ENCODE data around the gene BLID. TPM values are rescaled to one million over a fixed set of nuclear protein-coding genes. Genes with fewer than 3 reads are reported as not detected.

Gene BLID
- total and polyA plus RNA-seq, 10 of the 15 experiments (the other 5 are each of a cell fraction or from before 2014, with no cell fraction given): not detected

DNA sequence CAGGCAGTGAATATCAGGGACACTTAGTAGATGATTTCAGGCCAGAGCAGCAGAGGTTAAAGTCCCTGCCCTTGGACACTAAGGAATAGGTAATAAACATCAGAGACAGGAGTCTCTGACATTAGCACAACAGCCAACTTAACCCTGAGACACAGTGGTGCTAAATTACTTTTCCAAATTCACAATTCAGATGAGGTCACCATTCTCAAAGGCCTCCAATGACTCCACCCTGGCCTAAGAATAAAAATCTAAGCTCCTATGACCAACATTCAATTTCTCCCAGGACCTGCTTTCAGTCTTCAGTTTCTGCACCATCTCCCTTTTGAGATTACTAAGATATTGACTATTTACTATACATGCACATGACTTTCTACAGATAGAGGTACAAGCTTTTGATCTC lies 42.0 kb downstream of the BLID start:
- Histone ChIP-seq H3K9me3 (replicated peaks; ENCODE audit: control insufficient read depth, insufficient read depth, low read length) (no peaks in the 10 kb centered on the region), H3K27me3 (replicated peaks in 1 of 2; ENCODE audit: control insufficient read depth in 2 of 2, insufficient read depth in 2 of 2, low read length in 1 of 2) (no peaks in the 10 kb centered on the region; a peak in 1 of 4 replicates), H3K4me1 (ENCODE audit: control insufficient read depth, insufficient read depth, low read length) (no peaks in the 10 kb centered on the region), H2AFZ (ENCODE audit: control insufficient read depth, low read depth, low read length) (no peak overlapping the region), H3K79me2 (ENCODE audit: control insufficient read depth, insufficient read depth, low read length) (no peaks in the 10 kb centered on the region), H3K4me2 (ENCODE audit: control insufficient read depth, insufficient read depth) (no peak overlapping the region), H3K4me3 (no peak overlapping the region), H3K9ac (ENCODE audit: control insufficient read depth, insufficient read depth, low read length) (no peak overlapping the region), H3K27ac (ENCODE audit: control insufficient read depth, insufficient read depth) (no peak overlapping the region), H4K20me1 (ENCODE audit: control insufficient read depth, insufficient read depth) (no peaks in the 10 kb centered on the region), H3K36me3 (ENCODE audit: control insufficient read depth in 2 of 2, insufficient read depth in 2 of 2, low read length in 1 of 2) (no peaks in the 10 kb centered on the region)
- ChIA-PET POLR2A (no interaction called here), SMC1A (ENCODE audit: uncharacterized antibody, unreplicated experiment) (no interaction called here), CTCF (no interaction called here), RAD21 (ENCODE audit: unreplicated experiment) (no interaction called here)
- no peak for ATAC-seq
- DNase-seq (ENCODE audit: low read depth, low spot score): no peak
- BruUV-seq (replicated peaks): no TSS peak
- FAIRE-seq: no peak
- intact Hi-C loops (cut with micrococcal nuclease; ENCODE audit: unreplicated experiment) (no loop called here), in situ Hi-C loops (cut with MboI) (no loop called here)
- no peak for TF ChIP-seq HDAC2 (IDR thresholded peaks at IDR 0.05)
- TF ChIP-seq SMC3 (IDR thresholded peaks at IDR 0.05; ENCODE audit: borderline replicate concordance, low read length): no peak
- no peak for TF ChIP-seq CBFB (IDR thresholded peaks at IDR 0.05; ENCODE audit: low read depth)
- TF ChIP-seq TCF12 (IDR thresholded peaks at IDR 0.05; ENCODE audit: low read depth, low read length): no peak
- TF ChIP-seq RUNX3 (IDR thresholded peaks at IDR 0.05; ENCODE audit: low read length): no peak
- no peak for TF ChIP-seq TCF3 (IDR thresholded peaks at IDR 0.05; ENCODE audit: borderline replicate concordance, insufficient read depth, low read depth, low read length)
- TF ChIP-seq CBX5 (IDR thresholded peaks at IDR 0.05; ENCODE audit: low read depth): no peak

DNA sequence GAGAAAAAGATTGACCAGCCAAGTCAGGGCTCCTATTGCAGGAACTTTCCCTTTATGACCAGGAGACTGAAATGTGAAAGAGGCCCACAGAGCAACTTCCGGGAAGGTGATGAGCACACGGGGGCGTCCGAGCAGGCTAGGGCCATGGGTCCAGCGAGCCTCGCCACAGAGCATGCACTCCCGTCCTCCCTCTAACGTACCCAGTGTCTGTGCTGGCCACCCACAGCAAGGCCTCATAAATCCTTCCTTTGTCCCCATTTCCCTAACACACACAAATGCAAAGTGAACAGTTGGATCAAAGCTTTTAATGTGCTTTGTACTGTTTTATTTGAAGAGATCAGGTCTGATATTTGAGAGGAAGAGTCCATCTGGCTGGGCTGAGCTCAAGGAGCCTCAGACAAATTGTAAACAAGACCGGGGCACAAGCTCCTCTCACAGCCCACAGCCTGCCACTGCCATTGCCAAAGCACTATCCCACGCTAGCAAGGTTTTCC lies 44.3 kb downstream of the BLID start:
- BruUV-seq (replicated peaks): no TSS peak

More for the DNA sequence above, 44.3 kb downstream of the BLID start:
- Histone ChIP-seq H4K20me1 (ENCODE audit: control insufficient read depth, insufficient read depth) (no peaks in the 10 kb centered on the region), H3K9me3 (replicated peaks; ENCODE audit: control insufficient read depth, insufficient read depth, low read length) (no peaks in the 10 kb centered on the region), H3K79me2 (ENCODE audit: control insufficient read depth, insufficient read depth, low read length) (no peaks in the 10 kb centered on the region), H3K4me3 (no peak overlapping the region), H3K9ac (ENCODE audit: control insufficient read depth, insufficient read depth, low read length) (no peak overlapping the region), H3K4me1 (ENCODE audit: control insufficient read depth, insufficient read depth, low read length) (no peaks in the 10 kb centered on the region), H3K27me3 (replicated peaks in 1 of 2; ENCODE audit: control insufficient read depth in 2 of 2, insufficient read depth in 2 of 2, low read length in 1 of 2) (no peaks in the 10 kb centered on the region; a peak in 1 of 4 replicates), H3K27ac (ENCODE audit: control insufficient read depth, insufficient read depth) (no peak overlapping the region), H3K36me3 (ENCODE audit: control insufficient read depth in 2 of 2, insufficient read depth in 2 of 2, low read length in 1 of 2) (no peaks in the 10 kb centered on the region), H3K4me2 (ENCODE audit: control insufficient read depth, insufficient read depth) (no peak overlapping the region), H2AFZ (ENCODE audit: control insufficient read depth, low read depth, low read length) (no peak overlapping the region)
- intact Hi-C loops (cut with micrococcal nuclease; ENCODE audit: unreplicated experiment) (no loop called here), in situ Hi-C loops (cut with MboI) (no loop called here)
- TF ChIP-seq, protein P1, sequence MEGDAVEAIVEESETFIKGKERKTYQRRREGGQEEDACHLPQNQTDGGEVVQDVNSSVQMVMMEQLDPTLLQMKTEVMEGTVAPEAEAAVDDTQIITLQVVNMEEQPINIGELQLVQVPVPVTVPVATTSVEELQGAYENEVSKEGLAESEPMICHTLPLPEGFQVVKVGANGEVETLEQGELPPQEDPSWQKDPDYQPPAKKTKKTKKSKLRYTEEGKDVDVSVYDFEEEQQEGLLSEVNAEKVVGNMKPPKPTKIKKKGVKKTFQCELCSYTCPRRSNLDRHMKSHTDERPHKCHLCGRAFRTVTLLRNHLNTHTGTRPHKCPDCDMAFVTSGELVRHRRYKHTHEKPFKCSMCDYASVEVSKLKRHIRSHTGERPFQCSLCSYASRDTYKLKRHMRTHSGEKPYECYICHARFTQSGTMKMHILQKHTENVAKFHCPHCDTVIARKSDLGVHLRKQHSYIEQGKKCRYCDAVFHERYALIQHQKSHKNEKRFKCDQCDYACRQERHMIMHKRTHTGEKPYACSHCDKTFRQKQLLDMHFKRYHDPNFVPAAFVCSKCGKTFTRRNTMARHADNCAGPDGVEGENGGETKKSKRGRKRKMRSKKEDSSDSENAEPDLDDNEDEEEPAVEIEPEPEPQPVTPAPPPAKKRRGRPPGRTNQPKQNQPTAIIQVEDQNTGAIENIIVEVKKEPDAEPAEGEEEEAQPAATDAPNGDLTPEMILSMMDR (IDR thresholded peaks at IDR 0.05 in 2 of 3, conservative IDR thresholded peaks at IDR 0.05 in 1 of 3; ENCODE audit: control insufficient read depth in 2 of 3, extremely low read depth in 1 of 3, insufficient read depth in 1 of 3, low read depth in 3 of 3, low read length in 3 of 3): no peak
- no peak for TF ChIP-seq TAF1 (IDR thresholded peaks at IDR 0.05; ENCODE audit: borderline replicate concordance, low read depth, low read length)
- TF ChIP-seq, protein P2, sequence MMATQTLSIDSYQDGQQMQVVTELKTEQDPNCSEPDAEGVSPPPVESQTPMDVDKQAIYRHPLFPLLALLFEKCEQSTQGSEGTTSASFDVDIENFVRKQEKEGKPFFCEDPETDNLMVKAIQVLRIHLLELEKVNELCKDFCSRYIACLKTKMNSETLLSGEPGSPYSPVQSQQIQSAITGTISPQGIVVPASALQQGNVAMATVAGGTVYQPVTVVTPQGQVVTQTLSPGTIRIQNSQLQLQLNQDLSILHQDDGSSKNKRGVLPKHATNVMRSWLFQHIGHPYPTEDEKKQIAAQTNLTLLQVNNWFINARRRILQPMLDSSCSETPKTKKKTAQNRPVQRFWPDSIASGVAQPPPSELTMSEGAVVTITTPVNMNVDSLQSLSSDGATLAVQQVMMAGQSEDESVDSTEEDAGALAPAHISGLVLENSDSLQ (IDR thresholded peaks at IDR 0.05): no peak
- TF ChIP-seq ZNF274 (IDR thresholded peaks at IDR 0.05; ENCODE audit: insufficient read depth, insufficient read length): no peak
- no peak for TF ChIP-seq EED (IDR thresholded peaks at IDR 0.05; ENCODE audit: low read depth)
- ChIA-PET CTCF (interaction anchor here (0.9 kb wide), 1 partner anchor 37 kb away, joined by 3 read pairs; no protein-coding TSS in a partner anchor), POLR2A (no interaction called here), RAD21 (ENCODE audit: unreplicated experiment) (no interaction called here), SMC1A (ENCODE audit: uncharacterized antibody, unreplicated experiment) (no interaction called here)
- FAIRE-seq (no peak), ATAC-seq (no peak), DNase-seq (ENCODE audit: low read depth, low spot score) (no peak)
- WGBS (ENCODE audit: insufficient coverage, insufficient replicate concordance, low lambda C conversion rate, missing lambda C conversion rate): 23% methylated on average over 10 of the region's 10 CpGs
